Activated CD8-positive, alpha-beta T cell treated with anti-CD3 and anti-CD28 coated beads, Interleukin-2, amount 10 ng/mL, durations not matched to agents 7 days and 5 days (primary cell): ENCODE measurements around the gene DNAH7. TPM values are rescaled to one million over a fixed set of nuclear protein-coding genes. Genes with fewer than 3 reads are reported as not detected.
"Not testable (repeated sequence)": the region's sequence is repeated elsewhere in the genome, so short reads cannot be mapped to it uniquely, and the experiment has no call there.

Source experiments
- ATAC-seq: fragments of 150-1000 bp; cut with Tn5 transposase; one replicate; pipeline ENCODE4 v1.10.0; 2021; ENCODE audit warnings: moderate library complexity
- CTCF ChIA-PET: fragments of 350-600 bp; sonication (Branson Sonifier 250); formaldehyde crosslinking; loops from one replicate; lab custom pipeline; 2021; ENCODE audit warnings: antibody characterized with exemption; lab: Charles Lee
- POLR2A ChIA-PET: fragments of 350-600 bp; sonication (Branson Sonifier 250); formaldehyde crosslinking; loops from one replicate; lab custom pipeline; 2021; ENCODE audit warnings: antibody characterized with exemption; lab: Charles Lee
- DNase-seq: peaks from one replicate; pipeline ENCODE4 v3.0.0-alpha.2; 2020
- H3K27ac Mint-ChIP-seq: one replicate; pipeline ENCODE4 v1.8.0; 2021; ENCODE audit warnings: mild to moderate bottlenecking, mixed read lengths
- H3K27me3 Mint-ChIP-seq: one replicate; pipeline ENCODE4 v1.8.0; 2021; ENCODE audit warnings: low read depth, mixed read lengths
- H3K36me3 Mint-ChIP-seq: one replicate; pipeline ENCODE4 v1.8.0; 2021; ENCODE audit warnings: low read depth, mixed read lengths
- H3K4me1 Mint-ChIP-seq: one replicate; pipeline ENCODE4 v1.8.0; 2021; ENCODE audit warnings: low read depth, mixed read lengths
- H3K4me3 Mint-ChIP-seq: one replicate; pipeline ENCODE4 v1.8.0; 2021; ENCODE audit warnings: mild to moderate bottlenecking, mixed read lengths
- H3K9me3 Mint-ChIP-seq: one replicate; pipeline ENCODE4 v1.8.0; 2022; ENCODE audit warnings: mixed read lengths; ENCODE audit not compliant: insufficient read depth
- total RNA-seq, 2 experiments: library from RNA; stranded (reverse); gene quantifications; one replicate each; pipeline ENCODE4 v1.2.3, GENCODE V29; 2021

The DNAH7 gene
- total RNA-seq, 2 experiments from 2014 or later: not detected

DNA sequence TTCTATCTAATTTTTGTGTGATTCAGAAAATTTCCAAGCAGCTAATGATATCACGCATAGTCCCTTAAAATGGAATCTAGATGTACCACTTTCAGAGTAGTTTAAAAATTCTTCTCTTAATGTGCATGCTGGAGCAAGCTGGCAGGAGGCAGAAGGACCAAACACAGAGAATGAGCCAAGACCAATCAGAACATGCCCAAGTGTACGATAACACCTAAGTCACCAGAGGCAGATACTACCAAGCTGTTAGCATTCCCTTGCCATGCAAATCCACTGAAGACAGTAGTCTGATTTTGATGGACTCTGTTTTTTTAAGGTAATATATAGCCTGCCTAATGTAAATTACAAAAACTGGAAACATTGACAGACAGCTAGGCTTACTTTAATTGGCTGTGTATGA, 109.3 kb downstream of the DNAH7 start:
- no peak overlapping the region for H3K4me3 Mint-ChIP-seq
- no peaks in the 10 kb centered on the region for H3K9me3 Mint-ChIP-seq

DNA sequence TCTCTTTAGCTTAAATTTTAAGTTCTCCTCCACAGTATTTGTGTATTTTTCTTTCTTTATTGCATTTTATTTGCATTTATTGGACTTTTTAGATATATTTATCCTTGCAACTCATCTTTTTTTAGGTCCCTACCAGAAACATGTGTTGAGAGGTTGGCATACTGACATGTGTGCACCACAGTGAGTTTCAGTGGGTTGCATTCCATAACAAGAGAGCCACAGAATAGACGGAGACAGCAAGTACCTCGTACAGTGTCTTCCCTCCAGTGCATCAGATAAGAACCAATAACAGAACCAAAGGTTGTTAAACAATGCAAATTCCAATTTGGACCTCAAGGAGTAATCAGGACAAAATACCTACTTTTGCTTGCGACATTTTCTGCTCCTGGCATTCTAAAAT, 111.9 kb downstream of the DNAH7 start:
- no peaks in the 10 kb centered on the region for H3K4me1 Mint-ChIP-seq
- ChIA-PET POLR2A (no interaction called here), CTCF (no interaction called here)
- ATAC-seq: no peak
- no peak for DNase-seq
- no peak overlapping the region for H3K4me3 Mint-ChIP-seq
- no peaks in the 10 kb centered on the region for H3K9me3 Mint-ChIP-seq
- H3K36me3 Mint-ChIP-seq: no peaks in the 10 kb centered on the region
- H3K27me3 Mint-ChIP-seq: peaks cover 3% of the 10 kb centered on the region
- H3K27ac Mint-ChIP-seq: no peak overlapping the region

More for the DNA sequence above, 109.3 kb downstream of the DNAH7 start:
- DNase-seq: no peak
- ChIA-PET CTCF (no interaction called here), POLR2A (no interaction called here)
- no peaks in the 10 kb centered on the region for H3K4me1 Mint-ChIP-seq
- no peaks in the 10 kb centered on the region for H3K36me3 Mint-ChIP-seq
- H3K27me3 Mint-ChIP-seq: peaks cover 8% of the 10 kb centered on the region
- no peak overlapping the region for H3K27ac Mint-ChIP-seq
- no peak for ATAC-seq

DNA sequence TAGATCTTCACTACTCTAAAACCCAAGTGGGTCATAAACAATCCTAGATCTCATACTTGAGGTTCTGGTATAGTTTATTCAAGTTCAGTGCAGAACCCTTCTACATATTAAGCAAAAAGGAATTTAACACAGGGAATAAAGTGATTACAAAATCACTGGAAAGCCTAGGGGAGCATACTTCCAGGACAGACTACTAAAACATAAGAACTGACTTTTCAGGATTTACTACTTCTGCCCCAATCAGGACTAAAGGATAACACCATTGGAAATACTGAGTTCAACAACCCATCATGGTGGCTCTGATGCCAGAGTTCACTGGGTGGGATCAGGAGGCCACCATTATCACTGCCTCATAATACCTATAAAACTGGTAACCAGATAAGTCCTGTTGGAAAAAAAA, 123.6 kb downstream of the DNAH7 start:
- no peak for ATAC-seq
- POLR2A ChIA-PET: no interaction called here
- no peak for DNase-seq
- Mint-ChIP-seq H3K27me3 (peaks cover 4% of the 10 kb centered on the region), H3K4me1 (no peaks in the 10 kb centered on the region), H3K4me3 (no peak overlapping the region), H3K36me3 (no peaks in the 10 kb centered on the region), H3K9me3 (no peaks in the 10 kb centered on the region), H3K27ac (no peak overlapping the region)
- CTCF ChIA-PET: no interaction called here

DNA sequence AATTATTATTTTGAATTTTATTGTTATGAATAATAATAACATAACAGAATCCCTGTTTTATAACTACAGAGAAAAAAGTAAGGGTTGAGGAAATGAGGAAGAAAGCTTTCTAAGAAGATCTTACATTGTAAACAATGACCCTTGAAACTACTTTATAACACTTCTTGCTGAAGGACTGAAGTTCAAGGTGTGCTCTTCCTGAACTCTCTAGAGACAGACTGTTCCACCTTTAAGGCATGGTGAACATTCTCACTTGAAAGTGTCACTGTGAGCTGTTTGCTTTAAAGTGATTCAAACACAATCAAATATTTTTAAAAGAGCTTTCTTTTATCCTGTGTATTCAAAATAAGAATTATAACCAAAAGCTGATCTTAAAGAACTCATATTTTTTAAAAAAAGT, 131.5 kb downstream of the DNAH7 start:
- H3K4me1 Mint-ChIP-seq: no peaks in the 10 kb centered on the region
- DNase-seq (no peak), ATAC-seq (no peak)
- no peaks in the 10 kb centered on the region for H3K9me3 Mint-ChIP-seq
- H3K4me3 Mint-ChIP-seq: no peak overlapping the region
- POLR2A ChIA-PET: no interaction called here
- peaks cover 6% of the 10 kb centered on the region for H3K27me3 Mint-ChIP-seq
- CTCF ChIA-PET: no interaction called here
- H3K36me3 Mint-ChIP-seq: no peaks in the 10 kb centered on the region
- H3K27ac Mint-ChIP-seq: no peak overlapping the region

DNA sequence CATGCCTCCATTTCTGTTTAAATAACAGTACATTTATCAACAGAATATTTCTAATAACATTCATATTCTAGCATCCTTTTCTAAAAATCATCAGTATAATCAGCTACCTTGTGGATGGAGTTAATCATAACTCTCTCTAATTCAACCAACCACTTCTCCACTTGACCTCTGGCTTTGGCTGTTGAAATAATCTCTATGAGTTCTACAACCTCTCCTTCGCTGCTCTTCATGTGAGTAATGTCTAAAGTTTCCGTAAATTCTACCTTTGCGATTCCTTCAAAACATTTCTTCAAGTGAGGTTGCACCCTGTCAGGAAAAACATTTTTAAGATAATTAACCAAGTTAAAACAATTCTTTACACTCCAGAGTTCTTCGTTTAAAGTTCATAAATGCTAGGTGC, 134.2 kb downstream of the DNAH7 start:
- DNase-seq: no peak
- Mint-ChIP-seq H3K4me3 (no peak overlapping the region), H3K9me3 (no peaks in the 10 kb centered on the region), H3K27ac (no peak overlapping the region), H3K4me1 (no peaks in the 10 kb centered on the region), H3K36me3 (no peaks in the 10 kb centered on the region), H3K27me3 (peaks cover 3% of the 10 kb centered on the region)
- ATAC-seq: no peak
- ChIA-PET CTCF (no interaction called here), POLR2A (no interaction called here)

DNA sequence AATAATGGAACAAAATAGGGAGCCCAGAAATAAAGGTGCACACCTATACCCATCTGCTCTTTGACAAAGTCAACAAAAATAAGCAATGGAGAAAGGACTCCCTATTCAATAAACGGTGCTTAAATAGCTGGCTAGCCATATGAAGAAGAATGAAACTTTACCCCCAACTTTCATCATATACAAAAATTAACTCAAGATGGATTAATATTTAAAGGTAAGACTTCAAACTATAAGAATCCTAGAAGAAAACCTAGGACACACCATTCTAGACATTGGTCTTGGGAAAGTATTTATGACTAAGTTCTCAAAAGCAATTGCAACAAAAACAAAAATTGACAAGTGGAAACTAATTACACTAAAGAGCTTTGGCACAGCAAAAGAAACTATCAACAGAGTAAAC, 139.1 kb downstream of the DNAH7 start:
- POLR2A ChIA-PET: no interaction called here
- DNase-seq: no peak
- H3K36me3 Mint-ChIP-seq: no peaks in the 10 kb centered on the region
- H3K4me1 Mint-ChIP-seq: no peaks in the 10 kb centered on the region
- H3K9me3 Mint-ChIP-seq: no peaks in the 10 kb centered on the region
- CTCF ChIA-PET: no interaction called here
- H3K4me3 Mint-ChIP-seq: no peak overlapping the region
- ATAC-seq: no peak
- H3K27ac Mint-ChIP-seq: no peak overlapping the region
- no peaks in the 10 kb centered on the region for H3K27me3 Mint-ChIP-seq

DNA sequence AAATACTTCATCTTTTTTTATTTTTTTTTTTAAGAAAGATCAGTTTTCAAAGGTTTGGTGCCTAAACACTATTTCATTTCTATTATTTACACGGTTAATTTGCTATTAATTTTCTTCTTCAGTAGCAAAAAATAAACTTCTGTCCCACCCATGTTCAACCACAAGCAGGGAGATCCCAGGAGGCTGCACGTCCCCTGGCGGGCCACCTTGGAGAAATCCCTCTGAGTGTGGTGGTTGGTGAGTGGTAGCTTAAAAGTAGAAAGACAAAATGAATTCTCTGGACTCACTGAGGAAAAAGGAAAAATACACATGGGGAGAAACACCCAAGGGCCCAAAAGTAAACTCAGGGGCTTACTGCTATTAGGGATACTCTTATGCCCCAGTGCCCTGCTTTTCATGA, 143.5 kb downstream of the DNAH7 start:
- Mint-ChIP-seq H3K4me1 (no peaks in the 10 kb centered on the region), H3K27ac (no peak overlapping the region), H3K27me3 (peaks cover 2% of the 10 kb centered on the region), H3K4me3 (no peak overlapping the region), H3K36me3 (no peaks in the 10 kb centered on the region), H3K9me3 (no peaks in the 10 kb centered on the region)
- no peak for ATAC-seq
- CTCF ChIA-PET: no interaction called here
- POLR2A ChIA-PET: no interaction called here
- no peak for DNase-seq

DNA sequence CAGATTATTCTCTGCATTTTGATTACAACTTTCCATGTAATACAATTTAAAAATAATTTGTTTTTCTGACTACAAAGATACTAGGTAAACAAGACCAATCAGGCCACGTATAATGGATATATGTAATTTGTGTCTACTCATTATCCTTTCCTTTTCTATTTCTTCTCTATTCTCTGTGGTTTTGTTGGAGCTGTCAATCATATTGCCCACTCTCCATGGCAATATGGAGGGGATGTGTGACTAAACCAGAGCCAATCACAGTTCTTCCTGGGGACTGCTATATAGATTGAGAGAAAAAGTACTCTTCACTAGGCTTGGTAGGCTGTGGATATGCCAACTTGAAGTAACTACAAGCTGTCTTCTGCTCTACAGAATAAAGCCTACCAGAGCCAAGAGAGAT, 144.7 kb downstream of the DNAH7 start:
- DNase-seq (no peak), ATAC-seq (no peak)
- ChIA-PET POLR2A (no interaction called here), CTCF (no interaction called here)
- no peak overlapping the region for H3K27ac Mint-ChIP-seq
- peaks cover 3% of the 10 kb centered on the region for H3K27me3 Mint-ChIP-seq
- H3K9me3 Mint-ChIP-seq: no peaks in the 10 kb centered on the region
- no peak overlapping the region for H3K4me3 Mint-ChIP-seq
- no peaks in the 10 kb centered on the region for H3K4me1 Mint-ChIP-seq
- no peaks in the 10 kb centered on the region for H3K36me3 Mint-ChIP-seq

DNA sequence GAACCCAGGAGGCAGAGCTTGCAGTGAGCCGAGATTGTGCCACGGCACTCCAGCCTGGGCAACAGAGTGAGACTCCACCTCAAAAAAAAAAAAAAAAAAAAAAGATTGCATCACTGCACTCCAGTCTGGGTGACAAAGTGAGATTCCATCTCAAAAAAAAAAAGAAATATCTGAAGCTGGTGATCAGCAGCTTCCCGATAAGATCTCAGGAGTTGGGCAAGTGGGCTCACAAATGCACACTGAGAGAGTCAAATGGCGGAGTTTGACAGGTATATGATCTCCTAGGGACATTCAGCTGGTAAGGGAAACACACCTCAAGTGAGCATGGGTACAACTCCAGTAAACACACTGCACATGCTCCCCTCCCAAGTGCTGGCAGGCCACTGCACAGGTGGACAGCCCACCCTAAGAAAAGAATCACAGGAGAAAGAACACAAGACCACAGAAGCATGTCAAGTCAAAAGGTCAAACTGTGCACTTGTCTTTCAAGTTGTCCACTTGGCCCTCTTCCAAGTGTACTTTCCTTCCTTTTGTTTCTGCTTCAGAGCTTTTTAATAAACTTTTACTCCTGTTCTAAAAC, 151.5 kb downstream of the DNAH7 start:
- H3K9me3 Mint-ChIP-seq, H3K36me3 Mint-ChIP-seq, ATAC-seq, H3K4me3 Mint-ChIP-seq, DNase-seq, POLR2A ChIA-PET, H3K27ac Mint-ChIP-seq, H3K27me3 Mint-ChIP-seq, CTCF ChIA-PET, H3K4me1 Mint-ChIP-seq: not testable (repeated sequence)

DNA sequence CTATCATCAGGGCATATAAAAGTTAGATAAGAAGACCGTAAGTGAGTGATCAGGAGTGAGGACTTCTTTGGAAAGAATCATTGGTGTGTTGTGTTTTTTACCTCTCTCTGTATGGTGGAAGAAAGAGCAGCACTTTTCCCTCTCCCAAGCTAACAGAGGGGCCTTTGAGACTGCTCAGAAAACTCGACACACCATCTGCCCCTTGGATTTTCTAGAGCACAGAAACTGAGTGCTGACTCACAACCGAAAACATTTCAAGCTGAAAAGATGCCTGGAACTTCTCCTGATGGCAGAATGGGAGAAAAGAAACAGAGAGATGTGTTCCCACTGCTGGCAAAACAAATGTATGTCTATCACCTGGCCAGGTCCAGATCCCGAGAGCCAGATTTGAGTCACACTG, 156.6 kb downstream of the DNAH7 start:
- POLR2A ChIA-PET: no interaction called here
- DNase-seq: no peak
- H3K4me3 Mint-ChIP-seq: no peak overlapping the region
- no peaks in the 10 kb centered on the region for H3K4me1 Mint-ChIP-seq
- ATAC-seq: no peak
- H3K27ac Mint-ChIP-seq: no peak overlapping the region
- H3K9me3 Mint-ChIP-seq: no peaks in the 10 kb centered on the region
- no peaks in the 10 kb centered on the region for H3K27me3 Mint-ChIP-seq
- H3K36me3 Mint-ChIP-seq: no peaks in the 10 kb centered on the region
- CTCF ChIA-PET: no interaction called here

DNA sequence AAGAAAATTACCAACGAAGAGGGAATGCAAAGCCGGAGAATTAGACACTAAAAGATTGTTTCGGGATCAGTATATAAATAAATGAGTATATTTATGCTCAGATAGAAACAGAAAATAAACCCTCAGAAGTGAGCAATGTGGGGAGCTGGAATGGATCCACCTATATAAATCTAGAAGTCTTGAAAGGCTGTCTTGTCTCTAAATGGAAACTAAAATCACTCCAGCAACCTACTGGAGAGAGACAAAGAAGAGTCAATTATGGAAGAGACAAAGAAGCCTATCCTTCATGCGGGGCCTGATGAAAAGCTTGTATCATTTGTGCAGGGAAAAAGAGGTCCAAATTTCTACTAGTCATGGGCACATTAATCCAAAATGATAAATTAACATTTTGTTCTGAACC, 158.1 kb downstream of the DNAH7 start:
- no peaks in the 10 kb centered on the region for H3K36me3 Mint-ChIP-seq
- no peak for DNase-seq
- no peak for ATAC-seq
- H3K9me3 Mint-ChIP-seq: no peaks in the 10 kb centered on the region
- ChIA-PET POLR2A (no interaction called here), CTCF (no interaction called here)
- H3K4me1 Mint-ChIP-seq: no peaks in the 10 kb centered on the region
- H3K27me3 Mint-ChIP-seq: no peaks in the 10 kb centered on the region
- no peak overlapping the region for H3K27ac Mint-ChIP-seq
- no peak overlapping the region for H3K4me3 Mint-ChIP-seq

DNA sequence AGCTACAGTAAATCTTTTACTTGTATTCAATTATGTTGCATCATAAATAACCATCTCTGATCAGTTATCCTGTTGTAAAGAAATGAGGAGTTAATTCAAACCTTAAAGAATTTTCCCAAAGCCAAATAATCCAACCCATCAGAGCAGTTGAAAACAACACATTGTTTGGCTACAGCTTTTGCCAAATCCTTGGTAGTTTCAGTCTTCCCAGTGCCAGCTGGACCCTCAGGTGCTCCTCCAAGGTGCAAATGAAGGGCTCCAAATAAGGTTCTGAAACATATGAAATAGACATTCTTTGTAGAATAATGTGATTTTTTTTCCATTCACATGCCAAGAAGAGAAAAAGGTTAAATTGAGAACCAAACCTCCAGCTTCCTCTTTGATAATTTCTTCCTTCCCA, 158.7 kb downstream of the DNAH7 start:
- H3K4me3 Mint-ChIP-seq: no peak overlapping the region
- no peaks in the 10 kb centered on the region for H3K4me1 Mint-ChIP-seq
- no peaks in the 10 kb centered on the region for H3K36me3 Mint-ChIP-seq
- no peak for ATAC-seq
- no peak for DNase-seq
- H3K27ac Mint-ChIP-seq: no peak overlapping the region
- ChIA-PET CTCF (no interaction called here), POLR2A (no interaction called here)
- H3K27me3 Mint-ChIP-seq: no peaks in the 10 kb centered on the region
- no peaks in the 10 kb centered on the region for H3K9me3 Mint-ChIP-seq

DNA sequence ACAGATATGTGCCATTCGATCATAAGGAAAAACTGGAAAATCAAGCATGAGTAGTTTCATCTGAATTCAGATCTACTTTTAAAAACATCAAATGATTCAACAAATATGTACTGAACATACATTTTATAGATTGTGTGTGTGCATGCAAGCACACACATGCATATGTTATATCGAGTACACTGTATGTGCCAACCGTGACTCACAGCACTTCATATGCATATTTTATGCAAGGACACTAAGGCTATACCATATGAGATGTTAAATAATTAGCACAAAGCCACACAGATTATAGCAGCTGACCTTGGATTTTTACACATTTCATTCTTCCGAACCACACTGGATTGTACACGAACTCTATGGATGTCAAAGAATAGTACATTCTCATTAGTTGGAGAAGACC, 161.2 kb downstream of the DNAH7 start:
- Mint-ChIP-seq H3K4me3 (no peak overlapping the region), H3K27ac (no peak overlapping the region), H3K27me3 (no peaks in the 10 kb centered on the region), H3K9me3 (no peaks in the 10 kb centered on the region), H3K36me3 (no peaks in the 10 kb centered on the region), H3K4me1 (no peaks in the 10 kb centered on the region)
- ATAC-seq (no peak), DNase-seq (no peak)
- CTCF ChIA-PET: no interaction called here
- POLR2A ChIA-PET: no interaction called here
